BJ (cell line): ENCODE measurements around the gene TBC1D1. TPM values are rescaled to one million over a fixed set of nuclear protein-coding genes. Genes with fewer than 3 reads are reported as not detected.

Source experiments
- CTCF ChIA-PET: fragments of 350-600 bp; formaldehyde crosslinking; extraction: SDS; loops from one replicate; lab custom pipeline; 2021; ENCODE audit warnings: antibody characterized with exemption, inconsistent platforms; lab: Yijun Ruan, JAX
- POLR2A ChIA-PET: fragments of 300-600 bp; sonication (Branson Sonifier 250); formaldehyde crosslinking; extraction: SDS; loops from one replicate; lab custom pipeline; 2021; ENCODE audit warnings: antibody characterized with exemption; lab: Charles Lee
- DNase-seq: peaks from one replicate; pipeline ENCODE4 v3.0.0-alpha.2; 2011; ENCODE audit warnings: low read depth
- H3K27me3 ChIP-seq: 2 replicates; pipeline ENCODE4 v1.6.0; 2011; ENCODE audit warnings: low read length; ENCODE audit not compliant: control insufficient read depth, insufficient read depth
- H3K36me3 ChIP-seq: 2 replicates; pipeline ENCODE4 v1.5.1; 2011; ENCODE audit warnings: low read length; ENCODE audit not compliant: control insufficient read depth, insufficient read depth
- H3K4me3 ChIP-seq: 2 replicates; pipeline ENCODE4 v1.5.1; 2011; ENCODE audit warnings: low read depth, mild to moderate bottlenecking, control low read depth, low read length
- CTCF ChIP-seq: IDR thresholded peaks from 2 replicates; pipeline ENCODE4 v1.5.1; 2011; ENCODE audit warnings: low read depth, mild to moderate bottlenecking, control low read depth, inconsistent platforms, low read length, moderate library complexity; ENCODE audit not compliant: insufficient read depth
- polyA plus RNA-seq: library from polyadenylated mRNA; depleted of rRNA; stranded (reverse); fragments of >200 nt; gene quantifications from 2 replicates; pipeline ENCODE4 v1.2.3, GENCODE V29; 2011

TBC1D1 gene
- polyA plus RNA-seq, 1 experiment: 46.1 TPM

DNA sequence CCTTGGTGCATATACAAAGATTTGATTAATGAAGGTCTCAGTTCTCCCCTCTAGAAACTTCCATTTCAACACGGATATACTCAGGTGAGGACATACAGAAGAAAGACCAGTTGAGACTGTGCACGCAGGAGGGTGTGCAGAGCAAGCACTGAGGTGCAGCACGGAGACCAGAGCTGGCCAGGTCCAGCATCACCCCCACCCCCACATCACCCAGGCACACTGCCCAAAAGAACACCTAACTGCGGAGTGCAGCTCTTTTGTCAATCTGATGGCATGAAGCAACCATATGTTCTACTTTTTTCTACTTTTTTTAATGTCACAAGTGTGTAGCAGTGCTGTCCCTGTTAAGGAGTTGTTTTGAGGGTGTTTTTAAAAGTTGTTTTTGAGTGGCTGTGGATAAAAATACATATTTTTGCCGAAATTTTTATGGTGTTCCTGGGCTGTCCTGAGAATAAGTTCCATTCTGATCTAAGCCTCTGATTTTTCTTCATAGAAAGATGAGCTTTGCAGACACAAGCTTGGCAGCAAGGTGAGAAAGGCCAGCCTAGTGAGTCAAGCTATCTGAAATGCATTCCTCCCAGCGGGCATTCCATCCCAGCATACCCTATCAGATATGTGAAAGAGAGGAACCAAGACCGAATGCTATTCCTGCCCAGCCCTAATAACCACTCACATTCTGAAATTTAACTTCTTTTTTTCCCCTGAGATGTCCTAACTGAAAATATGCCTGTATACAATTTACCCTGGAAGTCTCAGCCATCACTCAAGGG, 243.0 kb downstream of the TBC1D1 start:
- POLR2A ChIA-PET: no interaction called here
- no peak for TF ChIP-seq CTCF

DNA sequence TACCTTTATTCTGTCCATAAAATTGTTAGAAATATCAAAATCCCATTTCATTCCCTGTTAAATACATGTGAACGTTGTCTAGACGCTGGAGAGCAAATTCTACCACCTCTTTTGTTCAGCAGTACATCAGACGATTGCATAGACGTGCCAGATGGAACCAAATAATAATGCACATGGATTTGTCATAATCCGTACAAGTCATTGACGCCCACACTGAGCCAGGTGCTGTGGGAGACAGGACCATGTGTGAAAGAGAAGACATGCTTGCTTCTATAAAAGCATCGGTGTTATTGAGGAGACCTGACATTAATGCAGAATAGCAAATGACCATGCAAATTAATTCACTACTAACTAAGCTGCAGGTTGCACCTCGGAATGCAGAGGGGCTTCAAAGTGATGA, 244.3 kb downstream of the TBC1D1 start:
- CTCF ChIA-PET: interaction anchor here (1.2 kb wide), 1 partner anchor 32 kb away, joined by 3 read pairs; no protein-coding TSS in a partner anchor
- Histone ChIP-seq H3K4me3 (no peak overlapping the region), H3K27me3 (no peaks in the 10 kb centered on the region), H3K36me3 (peaks cover 3% of the 10 kb centered on the region)
- no peak for DNase-seq
- no peak for TF ChIP-seq CTCF
- POLR2A ChIA-PET: no interaction called here

More for the DNA sequence above, 243.0 kb downstream of the TBC1D1 start:
- CTCF ChIA-PET: interaction anchor here (0.6 to 1.1 kb wide), 2 partner anchors 9 to 36 kb away, joined by 3 to 4 read pairs; no protein-coding TSS in a partner anchor
- Histone ChIP-seq H3K4me3 (no peak overlapping the region), H3K36me3 (peaks cover 3% of the 10 kb centered on the region), H3K27me3 (no peaks in the 10 kb centered on the region)
- no peak for DNase-seq

- no peak for TF ChIP-seq CTCF
- POLR2A ChIA-PET: no interaction called here
- peaks cover 3% of the 10 kb centered on the region for H3K36me3 ChIP-seq
- H3K27me3 ChIP-seq: no peaks in the 10 kb centered on the region
- no peak for DNase-seq
- no peak overlapping the region for H3K4me3 ChIP-seq
- CTCF ChIA-PET: no interaction called here
These were observed 245.7 kb downstream of the TBC1D1 start for GRCh38 chr4:38136604-38137003.

GRCh38 chr4:38137080-38137479, 246.2 kb downstream of the TBC1D1 start:
- Histone ChIP-seq H3K4me3 (no peak overlapping the region), H3K36me3 (peaks cover 3% of the 10 kb centered on the region), H3K27me3 (no peaks in the 10 kb centered on the region)
- CTCF ChIA-PET: no interaction called here
- no peak for DNase-seq
- POLR2A ChIA-PET: no interaction called here
- no peak for TF ChIP-seq CTCF

GRCh38 chr4:38138363-38138762, 247.5 kb downstream of the TBC1D1 start:
- Histone ChIP-seq H3K4me3 (no peak overlapping the region), H3K36me3 (peaks cover 3% of the 10 kb centered on the region), H3K27me3 (no peaks in the 10 kb centered on the region)
- ChIA-PET CTCF (no interaction called here), POLR2A (no interaction called here)
- TF ChIP-seq CTCF: no peak
- DNase-seq: no peak
